Measurements from ENCODE around the gene THG1L.

DNA sequence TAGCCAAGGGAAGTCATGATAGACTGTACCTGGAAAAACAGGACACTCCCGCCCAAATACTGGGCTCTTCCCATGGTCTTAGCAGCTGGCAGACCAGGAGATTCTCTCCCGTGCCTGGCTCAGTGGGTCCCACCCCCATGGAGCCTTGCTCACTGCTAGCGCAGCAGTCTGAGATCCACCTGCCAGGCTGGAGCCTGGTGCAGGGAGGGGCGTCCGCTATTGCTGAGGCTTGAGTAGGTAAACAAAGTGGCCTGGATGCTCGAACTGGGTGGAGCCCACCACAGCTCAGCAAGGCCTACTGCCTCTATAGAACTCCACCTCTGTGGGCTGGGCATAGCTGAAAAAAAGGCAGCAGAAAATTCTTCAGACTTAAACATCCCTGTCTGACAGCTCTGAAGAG is 10.1 kb upstream of the THG1L start:
- TF ChIP-seq, protein P1, sequence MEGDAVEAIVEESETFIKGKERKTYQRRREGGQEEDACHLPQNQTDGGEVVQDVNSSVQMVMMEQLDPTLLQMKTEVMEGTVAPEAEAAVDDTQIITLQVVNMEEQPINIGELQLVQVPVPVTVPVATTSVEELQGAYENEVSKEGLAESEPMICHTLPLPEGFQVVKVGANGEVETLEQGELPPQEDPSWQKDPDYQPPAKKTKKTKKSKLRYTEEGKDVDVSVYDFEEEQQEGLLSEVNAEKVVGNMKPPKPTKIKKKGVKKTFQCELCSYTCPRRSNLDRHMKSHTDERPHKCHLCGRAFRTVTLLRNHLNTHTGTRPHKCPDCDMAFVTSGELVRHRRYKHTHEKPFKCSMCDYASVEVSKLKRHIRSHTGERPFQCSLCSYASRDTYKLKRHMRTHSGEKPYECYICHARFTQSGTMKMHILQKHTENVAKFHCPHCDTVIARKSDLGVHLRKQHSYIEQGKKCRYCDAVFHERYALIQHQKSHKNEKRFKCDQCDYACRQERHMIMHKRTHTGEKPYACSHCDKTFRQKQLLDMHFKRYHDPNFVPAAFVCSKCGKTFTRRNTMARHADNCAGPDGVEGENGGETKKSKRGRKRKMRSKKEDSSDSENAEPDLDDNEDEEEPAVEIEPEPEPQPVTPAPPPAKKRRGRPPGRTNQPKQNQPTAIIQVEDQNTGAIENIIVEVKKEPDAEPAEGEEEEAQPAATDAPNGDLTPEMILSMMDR (IDR thresholded peaks at IDR 0.05) = no peak
- TF ChIP-seq SMC3 (IDR thresholded peaks at IDR 0.05) (no peak), EP300 (IDR thresholded peaks at IDR 0.05) (no peak), RFX5 (IDR thresholded peaks at IDR 0.05) (no peak), CEBPB (IDR thresholded peaks at IDR 0.05) (no peak)
- TF ChIP-seq, protein P2, sequence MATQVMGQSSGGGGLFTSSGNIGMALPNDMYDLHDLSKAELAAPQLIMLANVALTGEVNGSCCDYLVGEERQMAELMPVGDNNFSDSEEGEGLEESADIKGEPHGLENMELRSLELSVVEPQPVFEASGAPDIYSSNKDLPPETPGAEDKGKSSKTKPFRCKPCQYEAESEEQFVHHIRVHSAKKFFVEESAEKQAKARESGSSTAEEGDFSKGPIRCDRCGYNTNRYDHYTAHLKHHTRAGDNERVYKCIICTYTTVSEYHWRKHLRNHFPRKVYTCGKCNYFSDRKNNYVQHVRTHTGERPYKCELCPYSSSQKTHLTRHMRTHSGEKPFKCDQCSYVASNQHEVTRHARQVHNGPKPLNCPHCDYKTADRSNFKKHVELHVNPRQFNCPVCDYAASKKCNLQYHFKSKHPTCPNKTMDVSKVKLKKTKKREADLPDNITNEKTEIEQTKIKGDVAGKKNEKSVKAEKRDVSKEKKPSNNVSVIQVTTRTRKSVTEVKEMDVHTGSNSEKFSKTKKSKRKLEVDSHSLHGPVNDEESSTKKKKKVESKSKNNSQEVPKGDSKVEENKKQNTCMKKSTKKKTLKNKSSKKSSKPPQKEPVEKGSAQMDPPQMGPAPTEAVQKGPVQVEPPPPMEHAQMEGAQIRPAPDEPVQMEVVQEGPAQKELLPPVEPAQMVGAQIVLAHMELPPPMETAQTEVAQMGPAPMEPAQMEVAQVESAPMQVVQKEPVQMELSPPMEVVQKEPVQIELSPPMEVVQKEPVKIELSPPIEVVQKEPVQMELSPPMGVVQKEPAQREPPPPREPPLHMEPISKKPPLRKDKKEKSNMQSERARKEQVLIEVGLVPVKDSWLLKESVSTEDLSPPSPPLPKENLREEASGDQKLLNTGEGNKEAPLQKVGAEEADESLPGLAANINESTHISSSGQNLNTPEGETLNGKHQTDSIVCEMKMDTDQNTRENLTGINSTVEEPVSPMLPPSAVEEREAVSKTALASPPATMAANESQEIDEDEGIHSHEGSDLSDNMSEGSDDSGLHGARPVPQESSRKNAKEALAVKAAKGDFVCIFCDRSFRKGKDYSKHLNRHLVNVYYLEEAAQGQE (IDR thresholded peaks at IDR 0.05) = no peak

Measured in A549 (cell line).